H1 (cell line): ENCODE results near the gene PTK6. TPM values are rescaled to one million over a fixed set of nuclear protein-coding genes. Genes with fewer than 3 reads are reported as not detected.

ENCODE experiments used
- CTCF ChIA-PET: fragments of 300-600 bp; sonication (Branson Sonifier 250); formaldehyde crosslinking; loops from one replicate; lab custom pipeline; 2021; ENCODE audit not compliant: partially characterized antibody; lab: Charles Lee
- POLR2A ChIA-PET: fragments of 300-600 bp; sonication (Branson Sonifier 250); formaldehyde crosslinking; loops from one replicate; lab custom pipeline; 2021; ENCODE audit warnings: inconsistent platforms; ENCODE audit not compliant: partially characterized antibody; lab: Charles Lee
- DNase-seq, 2 experiments: peaks; one replicate each; pipeline versions ENCODE4 v3.0.0 to v3.0.0-alpha.2; 2010 to 2022; ENCODE audit warnings: low spot score in 2 of 2, low read depth in 1 of 2, mixed read lengths in 1 of 2
- FAIRE-seq: peaks from 2 replicates; lab custom pipeline; 2011; peaks lifted over from hg19 to GRCh38; lab: Jason Lieb, UNC
- H2AFZ ChIP-seq: 2 replicates; pipeline ENCODE4 v1.8.1; 2012; ENCODE audit warnings: low read length, inconsistent platforms
- H2AK5ac ChIP-seq: 2 replicates; pipeline ENCODE4 v1.6.1; 2013; ENCODE audit warnings: low read depth, low read length
- H2BK120ac ChIP-seq: replicated peaks from 2 replicates; pipeline ENCODE3; 2013; ENCODE audit warnings: low read depth, low read length, inconsistent platforms
- H2BK12ac ChIP-seq: 2 replicates; pipeline ENCODE4 v1.6.1; 2013; ENCODE audit warnings: low read depth, low read length
- H2BK15ac ChIP-seq: 2 replicates; pipeline ENCODE4 v1.6.1; 2013; ENCODE audit warnings: low read length
- H2BK20ac ChIP-seq: 2 replicates; pipeline ENCODE4 v1.6.1; 2013; ENCODE audit warnings: low read length
- H2BK5ac ChIP-seq: 2 replicates; pipeline ENCODE4 v1.6.1; 2013; ENCODE audit warnings: low read depth, low read length
- H3K14ac ChIP-seq: 2 replicates; pipeline ENCODE4 v1.6.1; 2013; ENCODE audit warnings: inconsistent platforms; ENCODE audit not compliant: insufficient read length
- H3K18ac ChIP-seq: 2 replicates; pipeline ENCODE4 v1.6.1; 2013; ENCODE audit warnings: low read length; ENCODE audit errors: extremely low read depth
- H3K23ac ChIP-seq: 2 replicates; pipeline ENCODE4 v1.6.1; 2013; ENCODE audit warnings: inconsistent platforms; ENCODE audit not compliant: insufficient read length
- H3K23me2 ChIP-seq: 2 replicates; pipeline ENCODE4 v1.6.1; 2013; ENCODE audit warnings: low read depth, low read length
- H3K27ac ChIP-seq: 2 replicates; pipeline ENCODE4 v1.6.1; 2011; ENCODE audit warnings: low read depth, low read length, inconsistent platforms
- H3K27me3 ChIP-seq, 4 experiments: replicated peaks in 1 of 4; 1 replicate in 1 of 4; 2 replicates in 3 of 4; pipeline versions ENCODE4 v1.6.1 to v1.8.1; 2011 to 2013; ENCODE audit warnings: low read length in 3 of 4, mild to moderate bottlenecking in 3 of 4, inconsistent platforms in 2 of 4, mixed read lengths in 2 of 4, moderate library complexity in 1 of 4; ENCODE audit not compliant: control insufficient read depth in 3 of 4, insufficient read depth in 3 of 4; ENCODE audit errors: extremely low read depth in 1 of 4
- H3K36me3 ChIP-seq, 4 experiments: 2 replicates each; pipeline versions ENCODE4 v1.6.1 to v1.8.1; 2011 to 2013; ENCODE audit warnings: mild to moderate bottlenecking in 4 of 4, low read length in 3 of 4, moderate library complexity in 2 of 4, control low read depth in 1 of 4, inconsistent platforms in 1 of 4; ENCODE audit not compliant: insufficient read depth in 4 of 4, control insufficient read depth in 2 of 4
- H3K4ac ChIP-seq: replicated peaks from 2 replicates; pipeline ENCODE3; 2013; ENCODE audit warnings: low read length, low read depth, mixed read lengths, inconsistent platforms; ENCODE audit not compliant: insufficient read length
- H3K4me1 ChIP-seq, 4 experiments: replicated peaks in 1 of 4; 1 replicate in 1 of 4; 2 replicates in 3 of 4; pipeline versions ENCODE4 v1.6.1 to v1.8.1; 2011 to 2013; ENCODE audit warnings: low read length in 3 of 4, inconsistent platforms in 2 of 4, mixed read lengths in 1 of 4; ENCODE audit not compliant: insufficient read depth in 4 of 4, control insufficient read depth in 3 of 4
- H3K4me2 ChIP-seq, 2 experiments: 2 replicates each; pipeline versions ENCODE4 v1.6.1 to v1.8.1; 2011 to 2013; ENCODE audit warnings: low read depth in 2 of 2, low read length in 2 of 2, control low read depth in 1 of 2, inconsistent platforms in 1 of 2, mild to moderate bottlenecking in 1 of 2; ENCODE audit not compliant: insufficient read depth in 1 of 2
- H3K4me3 ChIP-seq, 4 experiments: fragments of 200-600, 300-600 bp in 1 of 4; sonication (generic), shearing (Covaris generic), sonication (Bioruptor Twin) in 1 of 4; 2 replicates each; pipeline versions ENCODE4 v1.5.1 to v1.8.1; 2011 to 2016; ENCODE audit warnings: low read length in 4 of 4, low read depth in 3 of 4, control low read depth in 2 of 4, inconsistent platforms in 2 of 4, mild to moderate bottlenecking in 2 of 4, mixed read lengths in 1 of 4, moderate library complexity in 1 of 4; ENCODE audit not compliant: insufficient read depth in 2 of 4; ENCODE audit errors: extremely low read depth in 1 of 4
- H3K56ac ChIP-seq: replicated peaks from 2 replicates; pipeline ENCODE3; 2013; ENCODE audit warnings: low read depth, mild to moderate bottlenecking, mixed read lengths, low read length, inconsistent platforms; ENCODE audit not compliant: insufficient read length
- H3K79me1 ChIP-seq: 2 replicates; pipeline ENCODE4 v1.6.1; 2013; ENCODE audit warnings: low read depth, low read length, control low read depth
- H3K79me2 ChIP-seq, 2 experiments: 2 replicates each; pipeline versions ENCODE4 v1.6.1 to v1.8.1; 2012 to 2013; ENCODE audit warnings: low read length in 2 of 2, mild to moderate bottlenecking in 2 of 2, inconsistent platforms in 1 of 2; ENCODE audit not compliant: insufficient read depth in 2 of 2, control insufficient read depth in 1 of 2
- H3K9ac ChIP-seq, 4 experiments: replicated peaks in 1 of 4; 1 replicate in 1 of 4; 2 replicates in 3 of 4; pipeline versions ENCODE4 v1.6.1 to v1.8.1; 2011 to 2013; ENCODE audit warnings: low read depth in 3 of 4, low read length in 3 of 4, control low read depth in 2 of 4, mild to moderate bottlenecking in 2 of 4, moderate library complexity in 2 of 4, inconsistent platforms in 1 of 4; ENCODE audit errors: extremely low read depth in 1 of 4
- H3K9me3 ChIP-seq, 2 experiments: 2 replicates each; pipeline versions ENCODE4 v1.6.1 to v1.8.1; 2012 to 2013; ENCODE audit warnings: mild to moderate bottlenecking in 2 of 2, moderate library complexity in 2 of 2, control low read depth in 1 of 2, inconsistent platforms in 1 of 2, low read depth in 1 of 2, low read length in 1 of 2, mixed read lengths in 1 of 2; ENCODE audit not compliant: insufficient read depth in 2 of 2
- H4K20me1 ChIP-seq, 2 experiments: replicated peaks in 1 of 2; 2 replicates each; pipeline versions ENCODE3 to v1.8.1; 2011 to 2013; ENCODE audit warnings: inconsistent platforms in 2 of 2, low read length in 2 of 2, mild to moderate bottlenecking in 1 of 2; ENCODE audit not compliant: insufficient read depth in 2 of 2, control insufficient read depth in 1 of 2
- H4K5ac ChIP-seq: 2 replicates; pipeline ENCODE4 v1.6.1; 2013; ENCODE audit warnings: low read length, low read depth, mixed read lengths, inconsistent platforms; ENCODE audit not compliant: insufficient read length
- H4K8ac ChIP-seq: 2 replicates; pipeline ENCODE4 v1.8.0; 2013; ENCODE audit warnings: mild to moderate bottlenecking, moderate library complexity, low read length, inconsistent platforms; ENCODE audit not compliant: insufficient read depth; ENCODE audit errors: extremely low read depth
- H4K91ac ChIP-seq: replicated peaks from 2 replicates; pipeline ENCODE3; 2013; ENCODE audit warnings: low read length, mixed read lengths, inconsistent platforms; ENCODE audit not compliant: insufficient read length
- CEBPB ChIP-seq: IDR thresholded peaks from 2 replicates; pipeline ENCODE4 v1.6.1; 2012; ENCODE audit warnings: low read depth, low read length
- EZH2 ChIP-seq: fragments of 200-600 bp; sonication (generic); IDR thresholded peaks from 2 replicates; pipeline ENCODE4 v1.7.1; 2012; ENCODE audit warnings: low read depth, mild to moderate bottlenecking, moderate library complexity, low read length, inconsistent platforms; ENCODE audit not compliant: severe bottlenecking
- WGBS, 2 experiments: shearing (Covaris generic) in 1 of 2; methylation state at CpG; one replicate each; pipeline versions ENCODE4 v1.1.6 to v1.1.7; 2013 to 2015; ENCODE audit warnings: low lambda C conversion rate in 2 of 2, mixed read lengths in 2 of 2, inconsistent platforms in 1 of 2, low coverage in 1 of 2, missing lambda C conversion rate in 1 of 2; ENCODE audit not compliant: insufficient replicate concordance in 2 of 2, insufficient coverage in 1 of 2, insufficient read length in 1 of 2; ENCODE audit errors: extremely low coverage in 1 of 2, missing lambda C conversion rate in 1 of 2; 5-methylcytosine and 5-hydroxymethylcytosine counted together
- polyA plus RNA-seq, 7 experiments: library from polyadenylated mRNA; depleted of rRNA in 3 of 7; stranded (reverse) in 5 of 7; unstranded in 2 of 7; fragments of >200 nt in 5 of 7; fragments of 200-250 nt in 2 of 7; gene quantifications; 1 replicate in 5 of 7; 2 replicates in 1 of 7; 4 replicates in 1 of 7; pipeline versions ENCODE4 v1.2.1 to v1.2.3, GENCODE V29; 2011 to 2013; ENCODE audit warnings: missing spikeins in 2 of 7, mixed read lengths in 2 of 7
- total RNA-seq: library from RNA; stranded (reverse); fragmentation: NEBNext Ultra II Directional; extraction: Animal tissue kit (Norgen Biotek cat#: 25700); gene quantifications from 2 replicates; pipeline ENCODE4 v1.2.1, GENCODE V29; 2021

PTK6 gene
- total and polyA plus RNA-seq, 2 of the 8 experiments (the other 6 are each of a cell fraction or from before 2014, with no cell fraction given) = 0.12 to 0.19 TPM

DNA sequence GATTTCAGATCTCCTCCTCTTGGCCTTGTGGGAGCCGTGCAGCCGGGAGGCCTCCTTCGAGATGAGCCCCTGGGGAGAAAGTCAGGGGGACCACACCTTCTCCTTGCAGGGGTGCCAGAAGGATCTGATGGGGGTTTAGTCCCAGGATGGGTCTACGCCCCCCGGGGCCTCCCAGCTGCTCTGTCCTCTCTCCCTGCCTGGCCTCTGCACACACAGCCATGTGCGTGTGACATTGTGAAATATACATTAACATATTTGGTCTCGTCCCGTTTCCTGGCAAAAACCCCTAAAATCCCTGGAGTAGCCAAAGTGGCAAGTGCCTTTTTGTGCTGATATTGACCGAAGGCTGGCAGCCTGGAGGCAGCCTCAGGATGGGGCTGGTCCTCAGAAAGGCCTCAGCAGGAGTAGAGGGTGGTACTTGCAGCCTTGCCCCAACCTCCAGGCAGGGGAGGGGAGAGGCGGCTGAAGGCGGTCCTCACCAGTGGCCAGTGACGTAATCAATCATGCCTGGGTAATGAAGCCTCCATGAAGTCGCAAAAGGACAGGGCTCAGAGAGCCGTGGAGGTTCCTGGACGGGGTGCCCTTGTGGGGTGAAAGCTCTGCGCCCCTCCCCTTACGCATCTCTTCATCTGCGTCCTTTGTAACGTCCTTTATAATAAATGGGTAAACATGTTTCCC is 42.0 kb upstream of the PTK6 start:
- Histone ChIP-seq H3K4me2 (no peak overlapping the region), H4K91ac (no peak overlapping the region), H3K36me3 (no peaks in the 10 kb centered on the region), H2BK20ac (no peak overlapping the region), H2BK120ac (no peak overlapping the region), H2BK15ac (no peak overlapping the region), H3K18ac (no peak overlapping the region), H3K56ac (no peak overlapping the region), H4K5ac (no peak overlapping the region), H2AK5ac (no peak overlapping the region), H3K79me2 (no peaks in the 10 kb centered on the region), H3K4me1 (peaks cover 0 to 6% (median 3%) of the 10 kb centered on the region in 4 experiments; a peak in 6 of 7 replicates), H3K27me3 (no peaks in the 10 kb centered on the region), H3K23me2 (no peaks in the 10 kb centered on the region; the same call in 1 of the 2 replicates), H2AFZ (no peak overlapping the region), H3K23ac (no peak overlapping the region), H4K20me1 (no peaks in the 10 kb centered on the region), H2BK12ac (no peak overlapping the region), H3K9me3 (no peaks in the 10 kb centered on the region), H3K79me1 (no peaks in the 10 kb centered on the region), H3K4ac (no peak overlapping the region), H3K9ac (no peak overlapping the region), H3K27ac (no peak overlapping the region), H3K4me3 (no peak overlapping the region), H2BK5ac (no peak overlapping the region), H3K14ac (no peak overlapping the region), H4K8ac (no peak overlapping the region)
- CTCF ChIA-PET = interaction anchor here (0.9 to 2.0 kb wide), 5 partner anchors 29 to 127 kb away, joined by 3 to 10 read pairs (median 3); partner anchors contain the start of gene PTK6
- WGBS, 2 experiments = 90% methylated on average over 19 of the region's 19 CpGs; no CpG with 5 or more reads in 1 of the 2 experiments
- TF ChIP-seq EZH2 (no peak), CEBPB (0 out of 2 replicates have a peak, but pooled peaks have one; percentile 26)
- DNase-seq (no peak), FAIRE-seq (no peak)
- POLR2A ChIA-PET = interaction anchor here (1.4 kb wide), 2 partner anchors 102 to 119 kb away, joined by 3 read pairs; no protein-coding TSS in a partner anchor
